Measurements from ENCODE around the gene MSRB3.
"Not testable (repeated sequence)": the region's sequence is repeated elsewhere in the genome, so short reads cannot be mapped to it uniquely, and the experiment has no call there.

Gene MSRB3

GRCh38 chr12:65450625-65451024 lies 172.1 kb downstream of the MSRB3 start:
- H3K4me3 ChIP-seq (ENCODE audit: low read length in 2 of 2): no peak overlapping the region
- no CpG with 5 or more reads among the region's 2 CpGs for WGBS, 2 donors (ENCODE audit: extremely low coverage in 2 of 2, insufficient read length in 2 of 2, insufficient replicate concordance in 1 of 2)
- no peak overlapping the region for H2BK12ac ChIP-seq (ENCODE audit: low read length)
- peaks cover 3 to 4% of the 10 kb centered on the region in 2 donors for H3K4me1 ChIP-seq (ENCODE audit: control insufficient read depth in 2 of 2, insufficient read depth in 1 of 2, low read depth in 1 of 2, low read length in 2 of 2)
- H3K4me2 ChIP-seq (ENCODE audit: insufficient read depth, low read length, poor library complexity, severe bottlenecking): no peak overlapping the region
- H2AK5ac ChIP-seq (ENCODE audit: low read depth, low read length): no peak overlapping the region
- no peak overlapping the region for H2BK5ac ChIP-seq (ENCODE audit: low read length)
- H2BK120ac ChIP-seq (ENCODE audit: low read depth, low read length): no peak overlapping the region
- no peak overlapping the region for H2AFZ ChIP-seq (ENCODE audit: low read length)
- H3K9me3 ChIP-seq (replicated peaks in 1 of 2; ENCODE audit: control insufficient read depth in 2 of 2, insufficient read depth in 1 of 2, low read depth in 1 of 2, low read length in 2 of 2): no peaks in the 10 kb centered on the region
- no peak overlapping the region for H4K91ac ChIP-seq (ENCODE audit: low read depth, low read length, poor library complexity)
- H3K9ac ChIP-seq (ENCODE audit: low read depth, low read length, poor library complexity): no peak overlapping the region
- H3K79me1 ChIP-seq (ENCODE audit: low read depth, low read length): no peaks in the 10 kb centered on the region
- DNase-seq (ENCODE audit: low spot score): no peak
- H3K18ac ChIP-seq (ENCODE audit: low read length): no peak overlapping the region
- H3K14ac ChIP-seq (ENCODE audit: low read length): no peak overlapping the region
- H3K27ac ChIP-seq (replicated peaks; ENCODE audit: low read length): no peak overlapping the region
- H4K8ac ChIP-seq (ENCODE audit: low read depth, low read length): no peak overlapping the region
- no peaks in the 10 kb centered on the region for H3K27me3 ChIP-seq (ENCODE audit: control insufficient read depth in 3 of 3, insufficient read depth in 3 of 3, low read depth in 1 of 3, low read length in 3 of 3)
- H3K4ac ChIP-seq (ENCODE audit: low read length): no peak overlapping the region
- H2BK15ac ChIP-seq (ENCODE audit: low read length): no peak overlapping the region
- no peaks in the 10 kb centered on the region for H3K36me3 ChIP-seq (replicated peaks in 1 of 2; ENCODE audit: control insufficient read depth in 2 of 2, insufficient read depth in 2 of 2, low read length in 2 of 2)
- no peak overlapping the region for H3K23ac ChIP-seq (ENCODE audit: low read depth, low read length, poor library complexity)

GRCh38 chr12:65454115-65454787 lies 175.8 kb downstream of the MSRB3 start:
- H3K27me3 ChIP-seq (ENCODE audit: control insufficient read depth in 3 of 3, insufficient read depth in 3 of 3, low read depth in 1 of 3, low read length in 3 of 3): no peaks in the 10 kb centered on the region
- no peak overlapping the region for H2BK5ac ChIP-seq (ENCODE audit: low read length)
- H4K91ac ChIP-seq (ENCODE audit: low read depth, low read length, poor library complexity): no peak overlapping the region
- H2BK15ac ChIP-seq (ENCODE audit: low read length): no peak overlapping the region
- no peak overlapping the region for H3K4me3 ChIP-seq (ENCODE audit: low read length in 2 of 2)
- no peaks in the 10 kb centered on the region for H3K9me3 ChIP-seq (replicated peaks in 1 of 2; ENCODE audit: control insufficient read depth in 2 of 2, insufficient read depth in 1 of 2, low read depth in 1 of 2, low read length in 2 of 2)
- no peak overlapping the region for H3K4ac ChIP-seq (ENCODE audit: low read length)
- H3K14ac ChIP-seq (ENCODE audit: low read length): no peak overlapping the region
- H3K27ac ChIP-seq (replicated peaks; ENCODE audit: low read length): no peak overlapping the region
- H3K79me1 ChIP-seq (ENCODE audit: low read depth, low read length): no peaks in the 10 kb centered on the region
- DNase-seq (ENCODE audit: low spot score): no peak
- H3K9ac ChIP-seq (ENCODE audit: low read depth, low read length, poor library complexity): no peak overlapping the region
- no peaks in the 10 kb centered on the region for H3K36me3 ChIP-seq (replicated peaks in 1 of 2; ENCODE audit: control insufficient read depth in 2 of 2, insufficient read depth in 2 of 2, low read length in 2 of 2)
- H3K4me1 ChIP-seq (ENCODE audit: control insufficient read depth in 2 of 2, insufficient read depth in 1 of 2, low read depth in 1 of 2, low read length in 2 of 2): peaks cover 1 to 4% of the 10 kb centered on the region in 2 donors
- H2AFZ ChIP-seq (ENCODE audit: low read length): no peak overlapping the region
- no CpG with 5 or more reads among the region's 1 CpG for whole genome bisulfite sequencing, 2 donors (ENCODE audit: extremely low coverage in 2 of 2, insufficient read length in 2 of 2, insufficient replicate concordance in 1 of 2)
- H4K8ac ChIP-seq (ENCODE audit: low read depth, low read length): no peak overlapping the region
- H2BK120ac ChIP-seq (ENCODE audit: low read depth, low read length): no peak overlapping the region
- H2BK12ac ChIP-seq (ENCODE audit: low read length): no peak overlapping the region
- no peak overlapping the region for H3K23ac ChIP-seq (ENCODE audit: low read depth, low read length, poor library complexity)
- H2AK5ac ChIP-seq (ENCODE audit: low read depth, low read length): no peak overlapping the region
- H3K18ac ChIP-seq (ENCODE audit: low read length): no peak overlapping the region
- no peak overlapping the region for H3K4me2 ChIP-seq (ENCODE audit: insufficient read depth, low read length, poor library complexity, severe bottlenecking)

DNA sequence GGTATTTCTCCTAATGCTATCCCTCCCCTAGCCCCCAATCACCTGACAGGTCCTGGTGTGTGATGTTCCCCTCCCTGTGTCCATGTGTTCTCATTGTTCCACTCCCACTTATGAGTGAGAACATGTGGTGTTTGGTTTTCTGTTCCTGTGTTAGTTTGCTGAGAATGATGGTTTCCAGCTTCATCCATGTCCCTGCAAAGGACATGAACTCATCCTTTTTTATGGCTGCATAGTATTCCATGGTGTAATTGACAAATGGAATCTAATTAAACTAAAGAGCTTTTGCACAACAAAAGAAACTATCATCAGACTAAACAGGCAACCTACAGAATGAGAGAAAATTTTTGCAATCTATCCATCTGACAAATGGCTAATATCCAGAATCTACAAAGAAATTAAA lies 178.9 kb downstream of the MSRB3 start:
- H3K27ac ChIP-seq (replicated peaks; ENCODE audit: low read length); H2BK120ac ChIP-seq (ENCODE audit: low read depth, low read length); H2AK5ac ChIP-seq (ENCODE audit: low read depth, low read length); H2BK5ac ChIP-seq (ENCODE audit: low read length); H2AFZ ChIP-seq (ENCODE audit: low read length); H4K91ac ChIP-seq (ENCODE audit: low read depth, low read length, poor library complexity); H3K9ac ChIP-seq (ENCODE audit: low read depth, low read length, poor library complexity); H3K9me3 ChIP-seq (replicated peaks in 1 of 2; ENCODE audit: control insufficient read depth in 2 of 2, insufficient read depth in 1 of 2, low read depth in 1 of 2, low read length in 2 of 2); H3K36me3 ChIP-seq (replicated peaks in 1 of 2; ENCODE audit: control insufficient read depth in 2 of 2, insufficient read depth in 2 of 2, low read length in 2 of 2); DNase-seq (ENCODE audit: low spot score); H3K23ac ChIP-seq (ENCODE audit: low read depth, low read length, poor library complexity); H3K14ac ChIP-seq (ENCODE audit: low read length); H3K79me1 ChIP-seq (ENCODE audit: low read depth, low read length); H4K8ac ChIP-seq (ENCODE audit: low read depth, low read length); H3K4me3 ChIP-seq (ENCODE audit: low read length in 2 of 2); H3K18ac ChIP-seq (ENCODE audit: low read length); H3K27me3 ChIP-seq (ENCODE audit: control insufficient read depth in 3 of 3, insufficient read depth in 3 of 3, low read depth in 1 of 3, low read length in 3 of 3); H2BK15ac ChIP-seq (ENCODE audit: low read length); H3K4me1 ChIP-seq (ENCODE audit: control insufficient read depth in 2 of 2, insufficient read depth in 1 of 2, low read depth in 1 of 2, low read length in 2 of 2); H2BK12ac ChIP-seq (ENCODE audit: low read length); H3K4ac ChIP-seq (ENCODE audit: low read length); H3K4me2 ChIP-seq (ENCODE audit: insufficient read depth, low read length, poor library complexity, severe bottlenecking): not testable (repeated sequence)

- no peak overlapping the region for H3K4me3 ChIP-seq (ENCODE audit: low read length in 2 of 2)
- H3K36me3 ChIP-seq (replicated peaks in 1 of 2; ENCODE audit: control insufficient read depth in 2 of 2, insufficient read depth in 2 of 2, low read length in 2 of 2): no peaks in the 10 kb centered on the region
- no peak overlapping the region for H3K9ac ChIP-seq (ENCODE audit: low read depth, low read length, poor library complexity)
- no peak overlapping the region for H2BK5ac ChIP-seq (ENCODE audit: low read length)
- H2AK5ac ChIP-seq (ENCODE audit: low read depth, low read length): no peak overlapping the region
- H3K14ac ChIP-seq (ENCODE audit: low read length): no peak overlapping the region
- H3K18ac ChIP-seq (ENCODE audit: low read length): no peak overlapping the region
- no peak overlapping the region for H4K91ac ChIP-seq (ENCODE audit: low read depth, low read length, poor library complexity)
- H3K79me1 ChIP-seq (ENCODE audit: low read depth, low read length): no peaks in the 10 kb centered on the region
- no peak overlapping the region for H2BK120ac ChIP-seq (ENCODE audit: low read depth, low read length)
- peaks cover 0 to 2% of the 10 kb centered on the region in 2 donors for H3K4me1 ChIP-seq (ENCODE audit: control insufficient read depth in 2 of 2, insufficient read depth in 1 of 2, low read depth in 1 of 2, low read length in 2 of 2)
- H4K8ac ChIP-seq (ENCODE audit: low read depth, low read length): no peak overlapping the region
- WGBS, 2 donors (ENCODE audit: extremely low coverage in 2 of 2, insufficient read length in 2 of 2, insufficient replicate concordance in 1 of 2): no CpG with 5 or more reads among the region's 2 CpGs
- no peak overlapping the region for H2AFZ ChIP-seq (ENCODE audit: low read length)
- no peak overlapping the region for H3K23ac ChIP-seq (ENCODE audit: low read depth, low read length, poor library complexity)
- no peak overlapping the region for H3K4me2 ChIP-seq (ENCODE audit: insufficient read depth, low read length, poor library complexity, severe bottlenecking)
- H3K27me3 ChIP-seq (ENCODE audit: control insufficient read depth in 3 of 3, insufficient read depth in 3 of 3, low read depth in 1 of 3, low read length in 3 of 3): no peaks in the 10 kb centered on the region
- H3K9me3 ChIP-seq (replicated peaks in 1 of 2; ENCODE audit: control insufficient read depth in 2 of 2, insufficient read depth in 1 of 2, low read depth in 1 of 2, low read length in 2 of 2): no peaks in the 10 kb centered on the region
- no peak overlapping the region for H2BK12ac ChIP-seq (ENCODE audit: low read length)
- DNase-seq (ENCODE audit: low spot score): no peak
- H2BK15ac ChIP-seq (ENCODE audit: low read length): no peak overlapping the region
- no peak overlapping the region for H3K4ac ChIP-seq (ENCODE audit: low read length)
- no peak overlapping the region for H3K27ac ChIP-seq (replicated peaks; ENCODE audit: low read length)
Observed at GRCh38 chr12:65458718-65459117, 180.2 kb downstream of the MSRB3 start.

Data from neuronal stem cell (in vitro differentiated cells).